ENCODE data around the gene CDC42. TPM values are rescaled to one million over a fixed set of nuclear protein-coding genes. Genes with fewer than 3 reads are reported as not detected.

The CDC42 gene
- polyA plus RNA-seq, 1 donor = 262 TPM

Other genes with a start within 250 kb of the CDC42 start
- gene LDLRAD2, start 240.4 kb upstream of the CDC42 start, polyA plus RNA-seq = 2.5 TPM
- 70.4 TPM for gene HSPG2, start 115.4 kb upstream of the CDC42 start, polyA plus RNA-seq
- gene CELA3B, start 75.7 kb upstream of the CDC42 start, polyA plus RNA-seq = 0.21 TPM
- gene CELA3A, start 51.1 kb upstream of the CDC42 start, polyA plus RNA-seq = 0.25 TPM
- gene WNT4, start 90.4 kb downstream of the CDC42 start, polyA plus RNA-seq = 2.2 TPM

Data from large intestine (tissue), 1 donor.